ENCODE results near the gene PTGDR. TPM values are rescaled to one million over a fixed set of nuclear protein-coding genes. Genes with fewer than 3 reads are reported as not detected.

The PTGDR gene
- total and polyA plus RNA-seq, 9 of the 15 experiments (the other 6 are each of a cell fraction or from before 2014, with no cell fraction given) = not detected

DNA sequence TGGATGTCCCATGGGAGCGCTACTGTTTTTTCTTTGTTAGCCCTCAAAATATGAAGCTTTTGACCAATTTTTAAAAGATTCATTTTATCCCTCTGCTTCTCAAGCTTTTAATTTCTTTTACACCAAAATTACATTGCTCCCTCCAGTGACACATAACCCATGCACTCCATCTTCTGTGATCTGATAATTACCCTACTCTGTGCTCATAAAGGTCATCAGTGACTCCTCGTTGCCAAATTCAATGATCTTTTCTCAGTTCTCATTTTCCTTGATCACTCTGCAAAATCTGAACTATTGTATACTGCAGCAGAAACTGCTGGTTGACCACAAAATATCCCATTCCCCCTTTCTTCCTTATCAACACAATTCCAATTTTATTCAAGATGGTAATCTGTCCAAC lies 8.7 kb upstream of the PTGDR start:
- Histone ChIP-seq H3K9me3 (replicated peaks; ENCODE audit: control insufficient read depth, insufficient read depth, low read depth, low read length) (no peaks in the 10 kb centered on the region), H3K36me3 (ENCODE audit: control insufficient read depth, insufficient read depth, low read length) (no peaks in the 10 kb centered on the region), H3K4me1 (replicated peaks in 1 of 2; ENCODE audit: control insufficient read depth in 2 of 2, insufficient read depth in 2 of 2, low read length in 2 of 2) (no peaks in the 10 kb centered on the region), H4K20me1 (replicated peaks; ENCODE audit: control insufficient read depth, insufficient read depth, low read length) (no peaks in the 10 kb centered on the region), H3K4me3 (no peak overlapping the region), H3K4me2 (ENCODE audit: insufficient read depth, low read length) (no peak overlapping the region), H3K9me1 (ENCODE audit: control insufficient read depth, insufficient read depth, low read length) (no peaks in the 10 kb centered on the region), H3K79me2 (ENCODE audit: control insufficient read depth, insufficient read depth, low read length) (no peaks in the 10 kb centered on the region), H2AFZ (ENCODE audit: low read depth, low read length) (no peak overlapping the region), H3K27ac (ENCODE audit: extremely low read depth, low read depth, low read length) (no peak overlapping the region), H3K9ac (ENCODE audit: insufficient read depth in 1 of 2, low read depth in 2 of 2, low read length in 2 of 2) (no peak overlapping the region), H3K27me3 (ENCODE audit: control insufficient read depth in 2 of 2, insufficient read depth in 2 of 2, low read length in 2 of 2) (no peaks in the 10 kb centered on the region)
- BruUV-seq (replicated peaks) = no TSS peak
- FAIRE-seq (no peak), ATAC-seq (no peak), DNase-seq (ENCODE audit: extremely low read depth in 1 of 4, low spot score in 3 of 4) (no peak)
- WGBS (ENCODE audit: insufficient coverage, low coverage, missing lambda C conversion rate) = 0% methylated on average over 2 of the region's 2 CpGs
- TF ChIP-seq FOXO4 (CRISPR knock-in tag; IDR thresholded peaks at IDR 0.05) = no peak
- TF ChIP-seq ZNF282 (CRISPR knock-in tag; IDR thresholded peaks at IDR 0.05) = no peak
- TF ChIP-seq, protein P1, sequence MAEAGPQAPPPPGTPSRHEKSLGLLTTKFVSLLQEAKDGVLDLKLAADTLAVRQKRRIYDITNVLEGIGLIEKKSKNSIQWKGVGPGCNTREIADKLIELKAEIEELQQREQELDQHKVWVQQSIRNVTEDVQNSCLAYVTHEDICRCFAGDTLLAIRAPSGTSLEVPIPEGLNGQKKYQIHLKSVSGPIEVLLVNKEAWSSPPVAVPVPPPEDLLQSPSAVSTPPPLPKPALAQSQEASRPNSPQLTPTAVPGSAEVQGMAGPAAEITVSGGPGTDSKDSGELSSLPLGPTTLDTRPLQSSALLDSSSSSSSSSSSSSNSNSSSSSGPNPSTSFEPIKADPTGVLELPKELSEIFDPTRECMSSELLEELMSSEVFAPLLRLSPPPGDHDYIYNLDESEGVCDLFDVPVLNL (CRISPR knock-in tag; IDR thresholded peaks at IDR 0.05; ENCODE audit: low read depth) = no peak
- no peak for TF ChIP-seq ARHGAP35 (IDR thresholded peaks at IDR 0.05; ENCODE audit: partially characterized antibody)
- TF ChIP-seq LCOR (CRISPR knock-in tag; IDR thresholded peaks at IDR 0.05) = no peak
- no peak for TF ChIP-seq OTX1 (CRISPR knock-in tag; IDR thresholded peaks at IDR 0.05)
- TF ChIP-seq KDM2B (CRISPR knock-in tag; IDR thresholded peaks at IDR 0.05) = no peak
- TF ChIP-seq MCM5 (IDR thresholded peaks at IDR 0.05; ENCODE audit: low read depth) = no peak
- TF ChIP-seq CBFA2T3 (IDR thresholded peaks at IDR 0.05) = no peak
- no peak for TF ChIP-seq TEAD2 (tag; IDR thresholded peaks at IDR 0.05)
- no peak for TF ChIP-seq POLR2H (tag; IDR thresholded peaks at IDR 0.05; ENCODE audit: low read depth)
- no peak for TF ChIP-seq YBX1 (IDR thresholded peaks at IDR 0.05)
- TF ChIP-seq KLF16 (IDR thresholded peaks at IDR 0.05) = no peak
- TF ChIP-seq FOXK1 (CRISPR knock-in tag; IDR thresholded peaks at IDR 0.05; ENCODE audit: borderline replicate concordance) = no peak
- POLR2A ChIA-PET = no interaction called here
- CTCF ChIA-PET (ENCODE audit: low intra/inter-chr PET ratio) = no interaction called here
- intact Hi-C loops (cut with micrococcal nuclease) = no loop called here
- in situ Hi-C loops (cut with MboI) = no loop called here
